ENCODE data around the gene INHBE.
"Not testable (repeated sequence)": the region's sequence is repeated elsewhere in the genome, so short reads cannot be mapped to it uniquely, and the experiment has no call there.

The INHBE gene, protein sequence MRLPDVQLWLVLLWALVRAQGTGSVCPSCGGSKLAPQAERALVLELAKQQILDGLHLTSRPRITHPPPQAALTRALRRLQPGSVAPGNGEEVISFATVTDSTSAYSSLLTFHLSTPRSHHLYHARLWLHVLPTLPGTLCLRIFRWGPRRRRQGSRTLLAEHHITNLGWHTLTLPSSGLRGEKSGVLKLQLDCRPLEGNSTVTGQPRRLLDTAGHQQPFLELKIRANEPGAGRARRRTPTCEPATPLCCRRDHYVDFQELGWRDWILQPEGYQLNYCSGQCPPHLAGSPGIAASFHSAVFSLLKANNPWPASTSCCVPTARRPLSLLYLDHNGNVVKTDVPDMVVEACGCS

DNA sequence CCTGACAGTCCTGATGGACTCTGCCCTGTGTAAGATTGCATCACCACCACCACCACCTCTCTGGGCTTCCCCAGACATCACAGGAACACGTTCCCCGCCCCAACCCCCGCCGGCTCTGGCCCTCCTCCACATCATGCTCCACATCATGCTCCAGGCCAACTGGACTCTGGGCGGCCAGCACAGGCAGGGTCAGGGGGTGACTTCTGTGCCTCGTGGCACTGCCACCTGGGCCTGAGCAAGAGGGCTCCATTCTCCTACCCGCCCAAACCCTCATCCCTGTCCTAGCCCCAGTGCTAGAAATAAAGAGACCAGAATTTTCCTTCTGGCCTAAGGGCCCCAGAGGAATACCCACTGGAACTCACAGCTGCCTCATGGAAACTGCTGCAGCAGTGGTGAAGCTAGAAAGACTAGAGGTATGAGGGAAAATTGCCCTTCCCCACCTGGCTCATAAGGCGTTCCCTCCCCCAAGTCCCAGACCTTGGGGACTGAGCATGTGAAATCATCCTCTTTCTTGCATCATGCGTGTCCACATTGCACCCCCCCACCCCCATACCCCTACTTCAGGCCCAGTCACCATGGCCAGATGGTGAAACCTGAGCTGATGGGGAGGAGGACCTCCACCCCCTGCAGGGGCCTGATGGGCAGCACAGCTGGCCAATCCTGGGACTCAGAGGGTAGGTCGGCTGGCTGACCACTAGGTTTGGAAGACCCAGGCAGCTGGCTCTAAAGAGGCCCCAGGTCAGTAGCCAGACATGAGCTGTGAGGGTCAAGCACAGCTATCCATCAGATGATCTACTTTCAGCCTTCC lies at the start of gene INHBE:
TSS of gene INHBE (plus strand) at position 742 of the 808 bp plus-strand sequence. CDS start 230 bp downstream, outside the sequence.
- in situ Hi-C loops (cut with MboI; ENCODE audit: low sequenced_read_pairs), result no loop called here

DNA sequence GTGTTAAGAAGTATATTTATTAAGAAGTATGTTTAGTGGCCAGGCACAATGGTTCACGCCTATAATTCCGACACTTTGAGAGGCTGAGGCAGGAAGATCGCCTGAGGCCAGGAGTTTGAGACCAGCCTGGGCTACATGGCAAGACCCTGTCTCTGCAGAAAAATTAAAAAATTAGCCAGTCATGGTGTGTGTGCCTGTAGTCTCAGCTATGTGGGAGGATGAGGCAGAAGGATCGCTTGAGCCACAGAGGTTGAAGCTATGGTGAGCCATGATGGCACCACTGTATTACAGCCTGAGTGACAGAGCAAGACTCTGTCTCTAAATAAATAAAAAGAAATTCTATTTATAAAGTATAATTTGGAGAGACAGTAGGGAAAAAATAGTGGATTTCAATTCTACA lies 44.6 kb upstream of the INHBE start:
- in situ Hi-C loops (cut with MboI; ENCODE audit: low sequenced_read_pairs), result no loop called here

DNA sequence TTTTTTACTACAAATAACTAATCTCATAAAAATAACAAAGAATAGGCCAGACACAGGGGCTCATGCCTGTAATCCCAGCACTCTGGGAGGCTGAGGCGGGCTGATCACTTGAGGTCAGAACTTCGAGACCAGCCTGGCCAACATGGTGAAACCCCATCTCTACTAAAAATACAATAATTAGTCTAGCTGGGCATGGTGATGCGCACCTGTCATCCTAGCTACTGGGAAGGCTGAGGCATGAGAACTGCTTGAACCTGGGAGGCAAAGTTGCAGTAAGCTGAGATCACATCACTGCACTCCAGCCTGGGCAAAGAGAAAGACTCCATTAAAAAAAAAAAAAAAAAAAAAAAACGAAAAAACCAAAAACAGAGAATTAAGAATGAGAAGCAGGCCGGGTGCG lies 40.9 kb upstream of the INHBE start:
- in situ Hi-C loops (cut with MboI; ENCODE audit: low sequenced_read_pairs), result not testable (repeated sequence)

DNA sequence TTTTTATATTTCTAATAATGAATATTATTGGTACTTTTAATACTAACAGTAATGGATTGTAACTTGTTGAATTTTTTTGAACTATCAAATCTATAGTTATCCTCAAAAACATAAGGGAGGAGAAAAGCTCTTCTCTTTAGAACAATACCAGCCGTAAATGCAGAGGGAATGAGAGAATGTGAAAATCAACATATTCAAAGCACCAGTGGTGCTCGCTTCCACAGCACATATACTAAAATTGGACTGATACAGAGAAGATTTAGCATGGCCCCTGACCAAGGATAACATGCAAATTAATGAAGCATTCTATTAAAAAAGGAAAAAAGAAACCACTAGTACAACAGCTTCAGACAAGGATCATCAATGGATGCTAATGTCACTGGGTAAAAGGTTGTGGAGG lies 40.0 kb upstream of the INHBE start:
- in situ Hi-C loops (cut with MboI; ENCODE audit: low sequenced_read_pairs), result no loop called here

DNA sequence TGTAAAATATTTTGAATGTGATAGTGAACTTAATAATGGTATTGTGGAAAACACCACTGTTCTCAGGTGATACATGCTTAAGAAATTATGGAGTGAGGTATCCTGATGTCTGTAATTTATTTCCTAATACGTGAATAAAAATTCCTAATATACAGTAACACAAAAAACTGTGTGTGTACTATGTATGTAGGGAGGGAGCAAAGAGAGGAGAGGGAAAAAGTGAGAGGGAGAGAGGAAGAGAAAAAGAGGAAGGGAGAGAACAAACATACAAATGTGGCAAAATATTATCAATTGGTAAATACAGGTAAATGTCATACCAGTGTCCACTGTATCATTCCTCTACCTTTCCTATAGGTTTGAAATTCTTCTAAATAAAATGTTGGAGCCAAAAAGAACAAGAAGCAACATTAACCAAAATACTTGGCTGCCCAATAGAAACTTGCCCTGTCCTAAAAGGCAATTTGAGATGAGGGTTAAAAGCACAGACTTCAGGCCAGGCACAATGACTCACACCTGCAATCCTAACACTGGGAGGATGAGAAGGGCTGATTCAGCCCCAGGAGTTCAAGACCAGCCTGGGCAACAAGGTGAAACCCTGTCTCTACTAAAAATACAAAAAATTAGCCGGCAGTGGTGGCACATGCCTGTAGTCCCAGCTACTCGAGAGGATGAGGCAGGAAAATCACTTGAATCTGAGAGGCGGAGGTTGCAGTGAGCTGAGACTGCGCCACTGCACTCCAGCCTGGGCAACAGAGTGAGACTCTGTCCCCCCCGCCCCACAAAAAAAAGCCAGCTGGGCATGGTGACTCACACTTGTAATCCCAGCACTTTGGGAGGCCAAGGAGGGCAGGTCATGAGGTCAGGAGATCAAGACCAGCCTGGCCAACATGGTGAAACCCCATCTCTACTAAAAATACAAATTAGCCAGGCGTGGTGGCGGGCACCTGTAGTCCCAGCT lies 38.8 kb upstream of the INHBE start:
- in situ Hi-C loops (cut with MboI; ENCODE audit: low sequenced_read_pairs), result no loop called here

DNA sequence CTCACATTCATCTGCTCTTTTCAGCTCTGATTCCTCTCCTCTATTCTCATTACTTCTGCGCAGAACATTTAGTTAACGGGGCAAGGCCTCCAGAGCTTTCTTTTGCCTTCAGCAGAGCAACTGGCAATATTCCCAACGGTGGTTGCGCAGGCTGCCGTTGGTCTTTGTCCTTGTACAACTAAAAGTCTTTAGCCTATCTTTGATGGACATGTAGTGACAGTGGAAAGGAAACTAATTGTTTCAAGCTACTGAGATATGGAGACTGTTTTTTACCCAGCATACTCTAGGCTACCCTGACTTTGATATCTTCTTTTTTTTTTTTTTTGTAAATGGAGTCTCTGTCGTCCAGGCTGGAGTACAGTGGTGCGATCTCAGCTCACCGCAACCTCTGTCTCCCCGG lies 36.9 kb upstream of the INHBE start:
- in situ Hi-C loops (cut with MboI; ENCODE audit: low sequenced_read_pairs), result no loop called here

DNA sequence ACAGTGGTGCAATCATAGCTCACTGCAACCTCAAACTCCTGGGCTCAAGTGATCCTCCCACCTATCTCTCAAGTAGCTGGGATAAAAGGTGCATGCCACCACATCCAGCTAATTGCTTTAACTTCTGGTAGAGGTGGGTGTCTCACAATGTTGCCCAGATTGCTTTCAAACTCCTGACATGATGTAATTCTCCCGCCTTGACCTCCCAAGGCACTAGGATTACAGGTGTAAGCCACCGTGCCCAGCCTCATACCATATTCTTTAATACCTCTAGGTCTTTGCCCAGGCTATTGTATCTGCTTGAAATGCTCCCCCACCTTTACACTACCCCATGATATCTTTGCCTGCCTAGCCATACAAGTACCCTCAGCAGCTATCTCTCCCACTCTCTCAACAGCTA lies 35.6 kb upstream of the INHBE start:
- in situ Hi-C loops (cut with MboI; ENCODE audit: low sequenced_read_pairs), result no loop called here

DNA sequence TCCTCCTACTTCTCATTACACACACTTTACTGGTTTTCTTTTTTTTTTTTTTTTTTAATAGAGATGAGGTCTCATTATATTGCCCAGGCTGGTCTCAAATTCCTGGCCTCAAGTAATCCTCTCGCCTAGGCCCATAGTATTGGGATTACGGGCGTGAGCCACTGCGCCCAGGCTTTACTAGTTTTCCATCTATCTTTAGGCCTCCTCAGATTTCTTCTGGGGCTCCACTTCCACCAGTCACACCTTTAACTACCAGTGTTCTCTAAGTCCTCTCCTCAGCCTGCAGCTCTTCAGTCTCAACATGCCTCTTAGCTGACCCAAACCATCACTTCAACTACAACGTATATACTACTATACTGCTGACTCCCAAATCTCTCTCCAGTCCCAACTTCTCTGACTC lies 34.6 kb upstream of the INHBE start:
- in situ Hi-C loops (cut with MboI; ENCODE audit: low sequenced_read_pairs), result no loop called here

DNA sequence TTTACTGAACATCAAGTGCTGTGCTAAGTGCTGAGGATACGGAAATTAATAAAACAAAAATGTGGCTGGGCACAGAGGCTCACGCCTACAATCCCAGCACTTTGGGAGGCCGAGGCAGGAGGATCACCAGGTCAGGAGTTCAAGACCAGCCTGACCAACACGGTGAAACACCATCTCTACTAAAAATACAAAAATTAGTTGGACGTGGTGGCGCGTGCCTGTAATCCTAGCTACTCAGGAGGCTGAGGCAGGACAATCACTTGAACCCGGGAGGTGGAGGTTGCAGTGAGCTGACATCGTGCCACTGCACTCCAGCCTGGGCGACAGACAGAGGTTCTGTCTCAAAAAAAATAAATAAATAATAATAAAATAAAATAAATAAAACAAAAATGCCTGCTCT lies 28.2 kb upstream of the INHBE start:
- in situ Hi-C loops (cut with MboI; ENCODE audit: low sequenced_read_pairs), result not testable (repeated sequence)

DNA sequence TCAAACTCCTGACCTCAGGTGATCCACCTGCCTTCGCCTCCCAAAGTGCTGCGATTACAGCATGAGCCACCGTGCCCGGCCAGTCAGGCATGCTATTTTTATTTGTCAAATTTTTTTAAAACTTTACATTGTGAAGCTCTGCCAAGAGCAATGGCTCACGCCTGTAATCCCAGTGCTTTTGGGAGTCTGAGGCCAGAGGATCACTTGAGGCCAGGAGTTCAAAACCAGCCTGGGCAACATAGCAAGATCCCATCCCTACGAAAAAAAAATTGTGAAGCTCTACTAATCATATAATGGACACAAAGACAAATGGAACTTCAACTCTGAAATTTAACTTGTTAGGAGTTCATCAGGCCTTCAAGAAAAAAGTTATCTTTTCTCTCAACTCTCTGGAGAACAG lies 26.1 kb upstream of the INHBE start:
- in situ Hi-C loops (cut with MboI; ENCODE audit: low sequenced_read_pairs), result no loop called here

DNA sequence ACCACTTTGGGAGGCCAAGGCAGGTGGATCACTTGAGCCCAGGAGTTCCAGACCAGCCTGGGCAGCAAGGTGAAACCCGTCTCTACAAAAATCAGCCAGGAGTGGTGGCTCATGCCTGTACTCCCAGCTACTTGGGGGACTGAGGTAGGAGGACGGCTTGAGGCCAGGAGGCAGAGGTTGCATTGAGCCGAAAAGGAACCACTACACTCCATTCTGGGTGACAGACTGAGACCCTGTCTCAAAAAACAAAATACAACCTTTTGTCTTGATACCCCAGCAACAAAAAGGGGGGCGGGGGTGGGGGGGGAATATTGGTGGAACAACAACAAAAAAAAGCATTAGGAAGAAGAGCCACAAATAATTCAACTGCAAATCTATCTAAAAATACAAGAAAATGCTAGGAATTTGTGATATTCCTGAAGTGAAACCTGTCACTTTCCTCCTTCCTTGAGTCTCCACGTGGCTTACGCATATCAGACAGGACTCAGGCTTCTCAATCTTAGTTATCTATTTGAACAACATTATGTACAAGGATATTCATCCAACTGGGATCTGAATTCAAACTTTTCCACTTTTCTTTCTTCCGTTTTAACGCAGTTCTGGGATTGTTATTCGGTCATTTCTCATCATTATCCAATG lies 25.5 kb upstream of the INHBE start:
- in situ Hi-C loops (cut with MboI; ENCODE audit: low sequenced_read_pairs), result no loop called here

DNA sequence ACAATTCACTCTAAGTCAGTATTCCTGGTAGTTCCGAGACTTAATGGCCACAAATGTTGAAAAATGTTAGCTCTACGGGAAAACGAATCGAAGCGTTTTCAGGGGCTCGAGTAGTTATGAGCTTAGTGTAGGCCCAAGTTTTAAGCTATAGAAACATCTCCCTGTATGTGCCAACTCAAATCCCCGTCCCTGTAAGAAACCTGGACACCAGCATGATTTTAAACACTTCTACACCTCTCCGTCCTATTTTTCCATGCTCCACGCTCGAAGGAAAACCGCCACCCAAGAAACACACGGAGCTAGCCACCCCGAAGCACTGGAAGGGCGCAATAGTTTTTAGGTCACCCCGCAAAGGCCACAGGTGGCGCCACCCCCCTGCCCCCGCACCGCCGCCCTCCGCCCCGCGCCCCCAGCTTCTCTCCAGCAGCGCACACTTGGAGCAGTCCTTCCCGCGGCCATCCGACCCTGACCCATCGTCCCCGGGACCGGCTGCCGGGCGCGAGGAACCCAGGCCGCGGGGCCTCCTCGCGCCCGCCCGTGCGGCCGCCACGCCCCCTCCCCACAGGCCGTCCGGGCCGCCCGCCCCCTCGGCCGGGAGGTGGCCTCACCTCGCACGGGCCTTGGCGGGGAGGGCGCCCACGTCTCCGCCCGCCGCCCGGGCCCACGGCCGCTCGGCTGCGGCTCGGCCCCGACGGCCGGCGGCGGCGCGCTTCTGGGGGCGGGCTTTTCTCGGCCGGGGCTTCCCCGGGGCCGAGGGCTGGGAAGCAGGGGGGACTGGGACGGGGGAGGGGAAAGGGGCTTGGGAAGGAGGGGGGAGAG lies 24.8 kb upstream of the INHBE start:
- in situ Hi-C loops (cut with MboI; ENCODE audit: low sequenced_read_pairs), result no loop called here

DNA sequence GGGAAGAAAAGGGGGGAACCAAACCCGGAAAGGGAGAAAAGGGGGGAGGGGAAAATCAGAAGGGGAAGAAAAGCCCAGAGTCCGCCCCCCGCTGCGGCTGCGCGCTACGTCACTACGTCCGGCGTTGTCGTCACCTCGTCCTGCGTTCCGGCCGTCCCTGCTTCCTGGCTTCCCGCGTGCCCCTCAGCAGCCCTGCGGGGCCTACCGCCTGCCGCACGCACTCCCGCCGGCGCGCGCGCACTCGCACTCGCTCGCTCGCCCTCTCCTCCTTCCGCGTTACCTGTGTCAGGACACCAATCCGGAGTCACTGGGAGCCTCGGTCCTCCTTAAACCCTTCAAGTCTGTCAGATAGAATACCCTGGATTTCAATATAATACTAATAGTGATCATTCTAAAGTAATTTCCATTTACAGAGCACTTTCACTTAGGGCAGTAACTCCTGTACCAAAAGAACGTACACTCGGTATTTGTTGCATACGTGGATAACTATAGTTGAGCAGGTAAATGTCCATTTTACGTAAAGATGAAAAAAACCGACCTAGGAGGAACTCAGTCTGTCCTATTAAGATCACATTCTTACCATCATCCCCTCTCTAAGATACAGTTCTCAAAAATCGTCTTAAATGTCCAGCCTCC lies 24.1 kb upstream of the INHBE start, which contains the start of gene R3HDM2:
TSS of gene R3HDM2 (minus strand) at position 113 of the 636 bp plus-strand sequence. CDS start 120,615 bp downstream, outside the sequence.
- in situ Hi-C loops (cut with MboI; ENCODE audit: low sequenced_read_pairs), result no loop called here

DNA sequence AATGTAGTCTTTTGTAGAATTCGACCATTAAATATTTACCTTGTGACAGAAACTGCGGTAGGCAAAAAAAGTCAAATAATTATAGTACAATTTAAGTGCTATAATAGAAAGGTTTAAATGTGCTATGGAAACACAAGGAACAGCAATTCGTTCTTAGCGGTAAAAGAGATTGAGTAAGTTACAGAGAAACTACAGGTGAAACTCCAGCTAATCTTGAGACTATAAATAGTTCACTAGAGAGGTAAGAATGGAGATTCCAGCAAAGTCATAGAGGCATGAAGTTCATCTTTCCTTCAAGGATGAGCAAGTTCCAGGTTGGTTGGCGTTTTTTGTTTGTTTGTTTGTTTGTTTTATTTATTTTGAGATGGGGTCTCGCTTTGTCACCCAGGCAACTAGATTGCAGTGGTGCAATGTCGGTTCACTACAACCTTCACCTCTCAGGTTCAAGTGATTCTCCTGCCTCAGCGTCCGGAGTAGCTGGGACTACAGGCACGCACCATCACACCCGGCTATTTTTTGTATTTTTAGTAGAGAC lies 23.4 kb upstream of the INHBE start:
- in situ Hi-C loops (cut with MboI; ENCODE audit: low sequenced_read_pairs), result no loop called here

DNA sequence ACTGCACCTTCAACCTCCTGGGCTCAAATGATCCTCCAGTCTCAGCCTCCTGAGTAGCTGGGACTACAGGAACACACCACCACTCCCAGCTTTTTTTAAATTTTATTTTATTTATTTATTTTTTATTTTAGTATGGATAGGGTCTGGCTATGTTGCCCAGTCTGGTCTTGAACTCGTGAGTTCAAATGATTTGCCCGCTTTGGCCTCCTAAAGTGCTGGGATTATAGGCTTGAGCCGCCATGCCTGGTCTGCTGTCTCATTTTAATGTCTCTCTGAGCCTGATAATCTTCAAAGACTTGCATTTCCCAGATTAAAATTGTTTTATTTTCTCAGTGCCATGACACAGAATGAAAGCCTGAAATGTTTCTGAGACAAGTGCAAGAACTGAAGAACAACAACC lies 21.7 kb upstream of the INHBE start:
- in situ Hi-C loops (cut with MboI; ENCODE audit: low sequenced_read_pairs), result no loop called here

DNA sequence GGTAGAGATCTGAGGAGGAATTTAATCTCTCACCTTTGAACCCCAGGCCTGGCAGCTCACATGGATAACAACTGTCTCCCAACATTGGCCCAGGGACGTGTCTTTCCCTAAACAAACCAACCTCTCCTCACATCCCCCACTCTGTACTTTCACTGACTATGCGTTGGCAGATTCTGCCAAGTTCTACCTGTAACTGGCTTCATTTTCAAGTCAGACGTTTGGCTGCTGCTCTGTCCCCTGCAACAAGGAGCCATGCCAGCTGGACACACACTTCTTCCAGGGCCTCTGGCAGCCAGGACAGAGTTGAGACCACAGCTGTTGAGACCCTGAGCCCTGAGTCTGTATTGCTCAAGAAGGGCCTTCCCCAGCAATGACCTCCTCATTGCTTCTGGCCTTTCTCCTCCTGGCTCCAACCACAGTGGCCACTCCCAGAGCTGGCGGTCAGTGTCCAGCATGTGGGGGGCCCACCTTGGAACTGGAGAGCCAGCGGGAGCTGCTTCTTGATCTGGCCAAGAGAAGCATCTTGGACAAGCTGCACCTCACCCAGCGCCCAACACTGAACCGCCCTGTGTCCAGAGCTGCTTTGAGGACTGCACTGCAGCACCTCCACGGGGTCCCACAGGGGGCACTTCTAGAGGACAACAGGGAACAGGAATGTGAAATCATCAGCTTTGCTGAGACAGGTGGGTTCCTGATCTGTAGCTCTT lies 20.4 kb upstream of the INHBE start, which contains the start of gene INHBC:
TSS of gene INHBC (plus strand) at position 268 of the 707 bp plus-strand sequence. CDS start at position 371, 103 bp downstream.
- in situ Hi-C loops (cut with MboI; ENCODE audit: low sequenced_read_pairs), result no loop called here

DNA sequence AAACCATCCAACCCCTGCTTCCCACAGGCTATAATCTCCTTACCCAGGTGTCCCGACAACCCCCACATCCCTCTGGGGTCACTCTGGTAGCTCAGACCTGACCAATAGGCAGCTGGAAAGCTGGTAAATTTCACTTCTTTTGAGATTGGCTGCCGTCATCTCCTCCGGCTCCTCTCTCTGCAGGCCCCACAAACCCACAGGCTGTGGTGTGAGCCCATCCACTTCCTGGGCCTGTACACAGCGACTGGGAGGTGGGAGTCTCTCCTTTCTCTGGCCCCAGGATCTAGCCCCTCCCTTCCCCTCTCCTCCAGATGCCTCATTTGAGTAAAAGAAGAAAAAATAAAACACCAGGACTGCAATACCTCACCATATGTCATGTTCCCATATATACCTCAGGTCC lies 19.8 kb upstream of the INHBE start:
- in situ Hi-C loops (cut with MboI; ENCODE audit: low sequenced_read_pairs), result no loop called here

DNA sequence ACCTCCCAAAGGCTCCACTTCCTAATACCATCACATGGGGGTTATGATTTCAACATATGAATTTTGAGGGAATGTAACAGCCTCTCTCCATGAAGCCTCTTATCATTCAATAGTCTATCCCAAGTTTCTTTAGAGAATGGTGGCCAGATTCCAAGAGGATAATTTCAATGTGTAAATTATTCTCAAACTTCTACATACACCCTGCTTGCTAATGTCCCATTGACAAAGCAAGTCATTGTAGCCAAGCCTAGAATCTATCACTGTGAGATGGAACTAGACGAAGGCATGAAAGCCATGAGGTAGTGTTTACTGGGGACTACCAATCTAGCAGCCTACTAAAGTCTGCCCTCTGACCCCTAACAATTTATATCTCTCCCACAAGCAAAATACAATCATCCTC lies 16.7 kb upstream of the INHBE start:
- in situ Hi-C loops (cut with MboI; ENCODE audit: low sequenced_read_pairs), result no loop called here
